ENCODE measurements around the gene SNX1. TPM values are rescaled to one million over a fixed set of nuclear protein-coding genes. Genes with fewer than 3 reads are reported as not detected.

SNX1 gene
- total and polyA plus RNA-seq, 7 donors, result 36.4 to 102 (median 61.0) TPM

GRCh38 chr15:64162869-64163658, 67.3 kb downstream of the SNX1 start, which contains the start of gene PPIB:
TSS of gene PPIB (minus strand) at chr15:64163022. CDS start at chr15:64162986, 36 bp downstream.
- peak; percentile 95 to 96 (median 95) for ATAC-seq
- Histone ChIP-seq H3K27me3 (ENCODE audit: insufficient read depth in 3 of 3, low read length in 2 of 3) (no peaks in the 10 kb centered on the region), H3K9me3 (no peaks in the 10 kb centered on the region), H3K36me3 (ENCODE audit: insufficient read depth in 1 of 2, low read depth in 1 of 2) (peaks cover 8 to 40% of the 10 kb centered on the region in 2 donors), H3K27ac (peak within 1 kb of the TSS; percentile 95), H3K4me3 (peak within 1 kb of the TSS; percentile 95), H3K4me1 (peaks cover 37% of the 10 kb centered on the region)
- DNase-seq, result peak; percentile 99
- 0 to 1% (median 0%) methylated on average over 40 to 69 of the region's 69 CpGs for WGBS, 3 donors
- peak; percentile 33 for TF ChIP-seq CTCF (IDR thresholded peaks at IDR 0.05)
- intact Hi-C loops (cut with DNase I), result loop anchor here (5.0 kb wide), 1 partner anchor 194 kb away; the partner anchor contains the start of gene CSNK1G1 (in 2 of the 2)

- H3K36me3 ChIP-seq (ENCODE audit: insufficient read depth in 1 of 2, low read depth in 1 of 2), result peaks cover 8 to 32% of the 10 kb centered on the region in 2 donors
- H3K27me3 ChIP-seq (ENCODE audit: insufficient read depth in 3 of 3, low read length in 2 of 3), result no peaks in the 10 kb centered on the region
- DNase-seq (no peak), ATAC-seq (peak; percentile 20 to 47 (median 44))
- peak overlapping the region; percentile 95 for H3K27ac ChIP-seq
- WGBS, 3 donors, result 37 to 39% (median 37%) methylated on average over 14 of the region's 14 CpGs
- peaks cover 37% of the 10 kb centered on the region for H3K4me1 ChIP-seq
- no peaks in the 10 kb centered on the region for H3K9me3 ChIP-seq
- H3K4me3 ChIP-seq, result peak overlapping the region; percentile 95
- TF ChIP-seq CTCF (IDR thresholded peaks at IDR 0.05), result no peak
- intact Hi-C loops (cut with DNase I), result loop anchor here (5.0 kb wide), 1 partner anchor 193 kb away; the partner anchor contains the start of gene CSNK1G1 (in 2 of the 2)
These were observed 68.0 kb downstream of the SNX1 start for GRCh38 chr15:64163659-64164362.

- no peak overlapping the region for H3K4me3 ChIP-seq
- peak overlapping the region; percentile 95 for H3K27ac ChIP-seq
- intact Hi-C loops (cut with DNase I), result loop anchor here (5.0 kb wide), 1 partner anchor 193 kb away; the partner anchor contains the start of gene CSNK1G1 (in 2 of the 2)
- H3K4me1 ChIP-seq, result peaks cover 37% of the 10 kb centered on the region
- no peak for DNase-seq
- no peaks in the 10 kb centered on the region for H3K27me3 ChIP-seq (ENCODE audit: insufficient read depth in 3 of 3, low read length in 2 of 3)
- no peaks in the 10 kb centered on the region for H3K9me3 ChIP-seq
- H3K36me3 ChIP-seq (ENCODE audit: insufficient read depth in 1 of 2, low read depth in 1 of 2), result peaks cover 8 to 26% of the 10 kb centered on the region in 2 donors
- no peak for TF ChIP-seq CTCF (IDR thresholded peaks at IDR 0.05)
- ATAC-seq, result no peak
- 92 to 94% (median 94%) methylated on average over 4 of the region's 4 CpGs for WGBS, 3 donors
These were observed 68.7 kb downstream of the SNX1 start for GRCh38 chr15:64164436-64164835.

GRCh38 chr15:64166102-64166890, 70.5 kb downstream of the SNX1 start:
- TF ChIP-seq CTCF (IDR thresholded peaks at IDR 0.05), result no peak
- peaks cover 5 to 14% of the 10 kb centered on the region in 2 donors for H3K36me3 ChIP-seq (ENCODE audit: insufficient read depth in 1 of 2, low read depth in 1 of 2)
- intact Hi-C loops (cut with DNase I), result no loop called here
- no peak overlapping the region for H3K4me3 ChIP-seq
- 68 to 77% (median 73%) methylated on average over 5 of the region's 5 CpGs for WGBS, 3 donors
- DNase-seq (no peak), ATAC-seq (no peak)
- peaks cover 23% of the 10 kb centered on the region for H3K4me1 ChIP-seq
- H3K27me3 ChIP-seq (ENCODE audit: insufficient read depth in 3 of 3, low read length in 2 of 3), result no peaks in the 10 kb centered on the region
- H3K9me3 ChIP-seq, result no peaks in the 10 kb centered on the region
- no peak overlapping the region for H3K27ac ChIP-seq

All from psoas muscle (tissue), 8 donors.